ENCODE results near the gene FH. TPM values are rescaled to one million over a fixed set of nuclear protein-coding genes. Genes with fewer than 3 reads are reported as not detected.

Gene FH
- total and polyA plus RNA-seq, 2 donors from 2014 or later = 51.9 to 128 TPM

DNA sequence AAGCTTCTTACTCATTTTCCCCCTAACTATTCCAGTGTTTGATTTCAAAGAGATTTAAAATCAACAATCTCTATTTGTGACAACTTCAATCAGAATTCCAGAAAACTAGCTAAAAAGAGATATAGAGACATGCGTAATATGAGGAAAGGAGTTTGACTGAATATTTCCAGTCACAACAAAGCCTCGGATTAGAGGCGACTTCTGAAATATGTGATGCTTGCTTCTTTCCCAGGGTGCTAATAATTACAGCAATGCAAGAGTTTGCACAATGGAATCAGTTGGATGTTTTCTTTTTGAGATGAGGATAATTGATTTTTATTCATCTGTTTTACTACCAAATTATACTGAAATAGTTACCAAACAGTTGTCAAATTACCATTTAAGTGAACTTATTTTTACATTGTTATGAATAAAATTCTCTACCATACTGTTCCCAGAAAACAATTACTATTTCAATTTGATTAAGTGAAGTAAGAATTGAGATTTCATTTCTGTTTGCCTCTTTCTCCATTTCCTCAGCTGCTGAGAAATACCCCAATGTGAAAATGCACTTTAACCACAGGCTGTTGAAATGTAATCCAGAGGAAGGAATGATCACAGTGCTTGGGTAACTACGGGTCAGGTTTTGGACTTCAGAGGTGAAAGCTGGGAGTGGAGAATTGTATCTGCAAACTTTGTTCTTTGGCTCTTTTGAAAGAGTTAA lies 40.7 kb upstream of the FH start:
- Histone ChIP-seq H3K9ac (ENCODE audit: low read length in 3 of 3) (peak overlapping the region in 1 of 3 donors; percentile 8), H3K4me1 (ENCODE audit: control insufficient read depth in 2 of 3, insufficient read depth in 2 of 3, low read depth in 1 of 3, low read length in 3 of 3) (peaks cover 0 to 12% (median 0%) of the 10 kb centered on the region in 3 donors), H3K9me3 (ENCODE audit: control insufficient read depth in 2 of 3, insufficient read depth in 1 of 3, low read length in 3 of 3) (no peaks in the 10 kb centered on the region), H3K27me3 (ENCODE audit: control insufficient read depth, insufficient read depth, low read length) (no peaks in the 10 kb centered on the region), H3K36me3 (ENCODE audit: control insufficient read depth in 2 of 3, insufficient read depth in 3 of 3, low read length in 3 of 3) (peaks cover 0 to 7% (median 2%) of the 10 kb centered on the region in 3 donors), H3K27ac (ENCODE audit: low read depth in 2 of 2, low read length in 2 of 2) (peak overlapping the region; percentile 28 to 38), H3K4me3 (ENCODE audit: low read length in 3 of 3) (peak overlapping the region in 1 of 3 donors; percentile 18)
- DNase-seq (peak in 2 of 5 donors; percentile 7 to 23), FAIRE-seq (peak; percentile 39)
- intact Hi-C loops (cut with DNase I) = no loop called here
- TF ChIP-seq, protein P1, sequence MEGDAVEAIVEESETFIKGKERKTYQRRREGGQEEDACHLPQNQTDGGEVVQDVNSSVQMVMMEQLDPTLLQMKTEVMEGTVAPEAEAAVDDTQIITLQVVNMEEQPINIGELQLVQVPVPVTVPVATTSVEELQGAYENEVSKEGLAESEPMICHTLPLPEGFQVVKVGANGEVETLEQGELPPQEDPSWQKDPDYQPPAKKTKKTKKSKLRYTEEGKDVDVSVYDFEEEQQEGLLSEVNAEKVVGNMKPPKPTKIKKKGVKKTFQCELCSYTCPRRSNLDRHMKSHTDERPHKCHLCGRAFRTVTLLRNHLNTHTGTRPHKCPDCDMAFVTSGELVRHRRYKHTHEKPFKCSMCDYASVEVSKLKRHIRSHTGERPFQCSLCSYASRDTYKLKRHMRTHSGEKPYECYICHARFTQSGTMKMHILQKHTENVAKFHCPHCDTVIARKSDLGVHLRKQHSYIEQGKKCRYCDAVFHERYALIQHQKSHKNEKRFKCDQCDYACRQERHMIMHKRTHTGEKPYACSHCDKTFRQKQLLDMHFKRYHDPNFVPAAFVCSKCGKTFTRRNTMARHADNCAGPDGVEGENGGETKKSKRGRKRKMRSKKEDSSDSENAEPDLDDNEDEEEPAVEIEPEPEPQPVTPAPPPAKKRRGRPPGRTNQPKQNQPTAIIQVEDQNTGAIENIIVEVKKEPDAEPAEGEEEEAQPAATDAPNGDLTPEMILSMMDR (IDR thresholded peaks at IDR 0.05; ENCODE audit: borderline replicate concordance, extremely low read depth, insufficient read depth) = no peak

DNA sequence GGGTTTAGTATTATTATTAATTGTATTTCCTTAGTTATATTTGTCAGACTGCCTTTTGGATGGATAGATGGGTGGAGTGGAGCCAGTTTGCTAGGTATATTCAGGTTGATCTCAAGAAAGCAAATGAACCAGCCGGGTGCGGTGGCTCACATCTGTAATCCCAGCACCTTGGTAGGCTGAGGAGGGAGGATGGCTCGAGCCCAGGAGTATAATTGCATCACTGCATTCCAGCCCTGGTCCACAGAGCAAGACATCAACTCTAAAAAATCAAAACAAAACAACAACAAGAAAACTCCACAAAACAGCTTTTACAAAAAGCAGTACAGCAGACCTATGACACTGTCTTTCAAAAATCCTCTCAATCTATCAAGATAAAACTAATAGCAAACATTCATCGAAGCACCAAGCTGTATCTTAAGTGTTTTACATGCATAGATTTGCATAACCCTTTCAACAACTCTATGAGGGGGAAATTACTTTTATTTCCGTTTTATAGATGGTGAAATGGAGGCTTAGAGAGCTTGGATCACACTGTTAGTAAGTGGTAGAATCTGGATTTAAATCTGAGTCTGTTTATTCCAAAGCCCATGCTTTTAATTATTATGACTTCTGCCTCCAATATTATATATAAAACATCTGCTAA lies 38.1 kb upstream of the FH start:
- intact Hi-C loops (cut with DNase I) = no loop called here
- no peaks in the 10 kb centered on the region for H3K9me3 ChIP-seq (ENCODE audit: control insufficient read depth in 2 of 3, insufficient read depth in 1 of 3, low read length in 3 of 3)
- H3K4me3 ChIP-seq (ENCODE audit: low read length in 3 of 3) = no peak overlapping the region
- FAIRE-seq = no peak
- H3K4me1 ChIP-seq (ENCODE audit: control insufficient read depth in 2 of 3, insufficient read depth in 2 of 3, low read depth in 1 of 3, low read length in 3 of 3) = peaks cover 0 to 12% (median 0%) of the 10 kb centered on the region in 3 donors
- H3K9ac ChIP-seq (ENCODE audit: low read length in 3 of 3) = no peak overlapping the region
- peaks cover 0 to 2% (median 0%) of the 10 kb centered on the region in 3 donors for H3K36me3 ChIP-seq (ENCODE audit: control insufficient read depth in 2 of 3, insufficient read depth in 3 of 3, low read length in 3 of 3)
- H3K27me3 ChIP-seq (ENCODE audit: control insufficient read depth, insufficient read depth, low read length) = no peaks in the 10 kb centered on the region
- TF ChIP-seq, protein P1 (IDR thresholded peaks at IDR 0.05; ENCODE audit: borderline replicate concordance, extremely low read depth, insufficient read depth) = no peak
- no peak overlapping the region for H3K27ac ChIP-seq (ENCODE audit: low read depth in 2 of 2, low read length in 2 of 2)
- DNase-seq = peak in 2 of 5 donors; percentile 12 to 23

DNA sequence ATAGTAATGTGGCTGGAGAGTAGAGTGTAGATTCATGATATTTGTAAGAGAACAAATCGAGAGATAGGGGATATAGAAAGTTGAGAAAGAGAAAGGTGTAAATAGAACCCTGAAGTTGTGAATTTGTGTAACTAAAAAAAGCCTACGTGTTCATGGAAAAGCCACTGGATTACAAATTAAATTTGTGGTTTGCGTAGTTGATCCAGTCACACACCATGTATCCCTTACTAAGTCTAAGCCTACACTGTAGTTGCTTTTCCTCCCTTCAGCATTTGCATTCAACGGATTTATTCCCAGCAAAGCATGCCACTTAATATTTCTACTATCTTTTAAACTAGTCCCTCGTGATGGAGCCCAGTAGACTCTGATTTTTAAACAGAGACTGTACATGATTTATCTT lies 37.5 kb upstream of the FH start:
- Histone ChIP-seq H3K36me3 (ENCODE audit: control insufficient read depth in 2 of 3, insufficient read depth in 3 of 3, low read length in 3 of 3) (peaks cover 0 to under 1% (median 0%) of the 10 kb centered on the region in 3 donors), H3K4me1 (ENCODE audit: control insufficient read depth in 2 of 3, insufficient read depth in 2 of 3, low read depth in 1 of 3, low read length in 3 of 3) (peaks cover 0 to 12% (median 0%) of the 10 kb centered on the region in 3 donors), H3K27me3 (ENCODE audit: control insufficient read depth, insufficient read depth, low read length) (no peaks in the 10 kb centered on the region), H3K27ac (ENCODE audit: low read depth in 2 of 2, low read length in 2 of 2) (no peak overlapping the region), H3K4me3 (ENCODE audit: low read length in 3 of 3) (no peak overlapping the region), H3K9me3 (ENCODE audit: control insufficient read depth in 2 of 3, insufficient read depth in 1 of 3, low read length in 3 of 3) (no peaks in the 10 kb centered on the region), H3K9ac (ENCODE audit: low read length in 3 of 3) (no peak overlapping the region)
- FAIRE-seq = no peak
- intact Hi-C loops (cut with DNase I) = no loop called here
- no peak for DNase-seq
- TF ChIP-seq, protein P1 (IDR thresholded peaks at IDR 0.05; ENCODE audit: borderline replicate concordance, extremely low read depth, insufficient read depth) = no peak

Data from kidney (tissue), 14 donors.